Ovary (tissue), 9 donors: ENCODE results near the gene SET. TPM values are rescaled to one million over a fixed set of nuclear protein-coding genes. Genes with fewer than 3 reads are reported as not detected.

Source experiments
- DNase-seq, 5 donors: peaks; one replicate each; pipeline ENCODE4 v3.0.0-alpha.2; 2019 to 2020
- H3K27ac ChIP-seq, 2 donors: fragments of 200-600 bp; one replicate each; pipeline versions ENCODE4 v1.5.1 to v1.8.0; 2019 to 2022
- H3K27me3 ChIP-seq: fragments of 200-600 bp; one replicate; pipeline ENCODE4 v1.8.0; 2022
- H3K36me3 ChIP-seq: fragments of 200-600 bp; sonication (generic); one replicate; pipeline ENCODE4 v1.5.1; 2019
- H3K4me1 ChIP-seq: one replicate; pipeline ENCODE4 v1.8.1; 2013; ENCODE audit warnings: mild to moderate bottlenecking, moderate library complexity; ENCODE audit not compliant: insufficient read depth
- H3K4me3 ChIP-seq: fragments of 200-600 bp; sonication (generic); one replicate; pipeline ENCODE4 v1.5.1; 2017
- H3K9me3 ChIP-seq, 2 donors: fragments of 200-600 bp in 1 of 2; sonication (generic) in 1 of 2; one replicate each; pipeline versions ENCODE4 v1.5.1 to v1.8.1; 2013 to 2019; ENCODE audit warnings: mild to moderate bottlenecking in 1 of 2, moderate library complexity in 1 of 2
- CTCF ChIP-seq, 3 donors: fragments of 450-650 bp in 2 of 3; fragments of 200-600 bp in 1 of 3; IDR thresholded peaks; one replicate each; pipeline versions ENCODE4 v1.5.1 to v1.8.0; 2016 to 2022; ENCODE audit warnings: antibody characterized with exemption in 3 of 3, mild to moderate bottlenecking in 1 of 3
- EP300 ChIP-seq: sonication (generic); formaldehyde crosslinking; IDR thresholded peaks from one replicate; pipeline ENCODE4 v1.6.1; 2017; ENCODE audit warnings: antibody characterized with exemption
- POLR2A ChIP-seq: fragments of 450-650 bp; IDR thresholded peaks from one replicate; pipeline ENCODE4 v1.6.1; 2017; ENCODE audit warnings: antibody characterized with exemption, mild to moderate bottlenecking, moderate library complexity
- WGBS, 3 donors: extraction: QIAGEN DNeasy Blood & Tissue Kit in 1 of 3; methylation state at CpG; one replicate each; pipeline versions ENCODE4 v1.1.5 to v1.1.7; 2013 to 2017; 5-methylcytosine and 5-hydroxymethylcytosine counted together
- intact Hi-C, 4 donors: fragments of 100-400 bp; cut with DNase I; formaldehyde crosslinking; loops; one replicate each; pipeline versions ENCODE4 v1.11.0 to v1.15.1; 2022 to 2023
- polyA plus RNA-seq, 2 donors: library from polyadenylated mRNA; stranded (reverse); fragments of 200-250 nt in 1 of 2; fragments of 350-450 nt in 1 of 2; fragmentation: Illumina TruSeq in 1 of 2; extraction: RNeasy Lipid Tissue Mini Kit (QIAGEN cat#74804) in 1 of 2; gene quantifications; one replicate each; pipeline ENCODE4 v1.2.3, GENCODE V29; 2013 to 2014
- total RNA-seq, 7 donors: library from RNA; depleted of rRNA in 2 of 7; stranded (reverse); fragments of >200 nt in 2 of 7; fragmentation: NEBNext Ultra II Directional in 3 of 7; extraction: Animal tissue kit (Norgen Biotek cat#: 25700) in 3 of 7; gene quantifications; one replicate each; pipeline versions ENCODE4 v1.1.0 to v1.2.4, GENCODE V29; 2016 to 2023
- donor health status: DM: no; HTN: no; CAD: no; lungs with moderate emphysema.
- donor health status: DM: no; HTN: no; CAD: no.
- donor health status: Bipolar disorder and iron deficiency.
- donor health status: DM: yes; HTN: yes; CAD: no.
- donor health status: DM: no; HTN: no; CAD: no.
- donor health status: DM: yes; HTN: yes; CAD: no.

Gene SET
- total and polyA plus RNA-seq, 9 donors: 119 to 328 (median 291) TPM

GRCh38 chr9:128715436-128715750 lies 26.4 kb downstream of the SET start:
- Histone ChIP-seq H3K36me3 (no peaks in the 10 kb centered on the region), H3K27me3 (no peaks in the 10 kb centered on the region), H3K4me1 (no peaks in the 10 kb centered on the region), H3K9me3 (no peaks in the 10 kb centered on the region), H3K4me3 (no peak overlapping the region), H3K27ac (no peak overlapping the region)
- intact Hi-C loops: no loop called here
- DNase-seq: peak in 1 of 5 donors; percentile 17
- TF ChIP-seq POLR2A (no peak), CTCF (IDR thresholded peaks at IDR 0.05) (no peak), EP300 (no peak)
- WGBS, 3 donors: 81 to 89% (median 82%) methylated on average over 6 of the region's 6 CpGs

GRCh38 chr9:128716581-128717254 lies 27.7 kb downstream of the SET start:
- Histone ChIP-seq H3K9me3 (no peaks in the 10 kb centered on the region), H3K4me3 (no peak overlapping the region), H3K36me3 (no peaks in the 10 kb centered on the region), H3K4me1 (no peaks in the 10 kb centered on the region), H3K27me3 (no peaks in the 10 kb centered on the region), H3K27ac (no peak overlapping the region)
- 91 to 92% (median 91%) methylated on average over 7 of the region's 7 CpGs for WGBS, 3 donors
- intact Hi-C loops: no loop called here
- TF ChIP-seq CTCF (IDR thresholded peaks at IDR 0.05): no peak
- no peak for TF ChIP-seq EP300
- no peak for TF ChIP-seq POLR2A
- DNase-seq: peak in 1 of 5 donors; percentile 24

- Histone ChIP-seq H3K36me3 (no peaks in the 10 kb centered on the region), H3K27ac (no peak overlapping the region), H3K27me3 (no peaks in the 10 kb centered on the region), H3K4me3 (no peak overlapping the region), H3K4me1 (no peaks in the 10 kb centered on the region), H3K9me3 (no peaks in the 10 kb centered on the region)
- intact Hi-C loops: no loop called here
- no peak for TF ChIP-seq CTCF (IDR thresholded peaks at IDR 0.05)
- TF ChIP-seq POLR2A: no peak
- TF ChIP-seq EP300: no peak
- WGBS, 3 donors: 77 to 82% (median 77%) methylated on average over 8 of the region's 8 CpGs
- DNase-seq: no peak
These were observed 29.0 kb downstream of the SET start for GRCh38 chr9:128718047-128718446.

GRCh38 chr9:128718475-128718874 lies 29.5 kb downstream of the SET start:
- Histone ChIP-seq H3K4me1 (no peaks in the 10 kb centered on the region), H3K9me3 (no peaks in the 10 kb centered on the region), H3K36me3 (no peaks in the 10 kb centered on the region), H3K27ac (no peak overlapping the region), H3K27me3 (no peaks in the 10 kb centered on the region), H3K4me3 (no peak overlapping the region)
- peak in 1 of 5 donors; percentile 11 for DNase-seq
- WGBS, 3 donors: 74 to 79% (median 76%) methylated on average over 5 of the region's 5 CpGs
- no peak for TF ChIP-seq CTCF (IDR thresholded peaks at IDR 0.05)
- intact Hi-C loops: no loop called here
